HEK293T (cell line): ENCODE results near the gene LARP1.

Experiments used
- ARNT ChIP-seq: fragments of 450-650 bp; IDR thresholded peaks from 2 replicates; pipeline ENCODE4 v1.6.1; 2017; ENCODE audit warnings: mild to moderate bottlenecking
- ELF4 ChIP-seq: fragments of 450-650 bp; IDR thresholded peaks from 2 replicates; pipeline ENCODE4 v1.6.1; 2017; ENCODE audit warnings: antibody characterized with exemption

- TF ChIP-seq ELF4 = no peak
- no peak for TF ChIP-seq ARNT
Measured at GRCh38 chr5:154834053-154834452, 78.9 kb downstream of the LARP1 start.
